WTC11 (cell line): ENCODE measurements around the gene FBXO21.

ENCODE experiments used
- IRF2 ChIP-seq: sonication (generic); formaldehyde crosslinking; IDR thresholded peaks from 2 replicates; pipeline ENCODE4 v1.8.0; 2022; ENCODE audit warnings: low read depth, missing genetic modification reagents, borderline replicate concordance
- JUN ChIP-seq: sonication (generic); formaldehyde crosslinking; IDR thresholded peaks from 2 replicates; pipeline ENCODE4 v1.8.0; 2023; ENCODE audit warnings: mild to moderate bottlenecking, missing genetic modification reagents
- MAX ChIP-seq: sonication (generic); formaldehyde crosslinking; IDR thresholded peaks from 2 replicates; pipeline ENCODE4 v1.8.0; 2022; ENCODE audit warnings: mild to moderate bottlenecking, missing genetic modification reagents
- NFYB ChIP-seq: sonication (generic); formaldehyde crosslinking; conservative IDR thresholded peaks from 2 replicates; pipeline ENCODE4 v1.8.0; 2022; ENCODE audit warnings: low read depth, missing genetic modification reagents
- RELA ChIP-seq: sonication (generic); formaldehyde crosslinking; IDR thresholded peaks from 2 replicates; pipeline ENCODE4 v1.8.1; 2022; ENCODE audit warnings: missing genetic modification reagents, mild to moderate bottlenecking, borderline replicate concordance
- TCF7 ChIP-seq: sonication (generic); formaldehyde crosslinking; IDR thresholded peaks from 2 replicates; pipeline ENCODE4 v1.8.0; 2022; ENCODE audit warnings: mild to moderate bottlenecking, low read depth, missing genetic modification reagents, moderate library complexity
- ZNF232 ChIP-seq: sonication (generic); formaldehyde crosslinking; IDR thresholded peaks from 2 replicates; pipeline ENCODE4 v1.8.0; 2022; ENCODE audit warnings: mild to moderate bottlenecking, missing genetic modification reagents
- TF ChIP-seq, protein P1 (sequence below): fragments of 200-600 bp; IDR thresholded peaks from 2 replicates; pipeline ENCODE4 v1.8.0; 2022; ENCODE audit warnings: antibody characterized with exemption
- TF ChIP-seq, protein P2 (sequence below): sonication (generic); formaldehyde crosslinking; IDR thresholded peaks from 2 replicates; pipeline ENCODE4 v1.8.0; 2022; ENCODE audit warnings: mild to moderate bottlenecking, missing genetic modification reagents

- TF ChIP-seq, protein P1, sequence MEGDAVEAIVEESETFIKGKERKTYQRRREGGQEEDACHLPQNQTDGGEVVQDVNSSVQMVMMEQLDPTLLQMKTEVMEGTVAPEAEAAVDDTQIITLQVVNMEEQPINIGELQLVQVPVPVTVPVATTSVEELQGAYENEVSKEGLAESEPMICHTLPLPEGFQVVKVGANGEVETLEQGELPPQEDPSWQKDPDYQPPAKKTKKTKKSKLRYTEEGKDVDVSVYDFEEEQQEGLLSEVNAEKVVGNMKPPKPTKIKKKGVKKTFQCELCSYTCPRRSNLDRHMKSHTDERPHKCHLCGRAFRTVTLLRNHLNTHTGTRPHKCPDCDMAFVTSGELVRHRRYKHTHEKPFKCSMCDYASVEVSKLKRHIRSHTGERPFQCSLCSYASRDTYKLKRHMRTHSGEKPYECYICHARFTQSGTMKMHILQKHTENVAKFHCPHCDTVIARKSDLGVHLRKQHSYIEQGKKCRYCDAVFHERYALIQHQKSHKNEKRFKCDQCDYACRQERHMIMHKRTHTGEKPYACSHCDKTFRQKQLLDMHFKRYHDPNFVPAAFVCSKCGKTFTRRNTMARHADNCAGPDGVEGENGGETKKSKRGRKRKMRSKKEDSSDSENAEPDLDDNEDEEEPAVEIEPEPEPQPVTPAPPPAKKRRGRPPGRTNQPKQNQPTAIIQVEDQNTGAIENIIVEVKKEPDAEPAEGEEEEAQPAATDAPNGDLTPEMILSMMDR, result no peak
- TF ChIP-seq ZNF232 (CRISPR knock-in tag) (no peak), IRF2 (CRISPR knock-in tag) (no peak), JUN (CRISPR knock-in tag) (no peak), MAX (CRISPR knock-in tag) (no peak), NFYB (CRISPR knock-in tag) (no peak), RELA (CRISPR knock-in tag) (no peak), TCF7 (no peak)
- TF ChIP-seq, protein P2, sequence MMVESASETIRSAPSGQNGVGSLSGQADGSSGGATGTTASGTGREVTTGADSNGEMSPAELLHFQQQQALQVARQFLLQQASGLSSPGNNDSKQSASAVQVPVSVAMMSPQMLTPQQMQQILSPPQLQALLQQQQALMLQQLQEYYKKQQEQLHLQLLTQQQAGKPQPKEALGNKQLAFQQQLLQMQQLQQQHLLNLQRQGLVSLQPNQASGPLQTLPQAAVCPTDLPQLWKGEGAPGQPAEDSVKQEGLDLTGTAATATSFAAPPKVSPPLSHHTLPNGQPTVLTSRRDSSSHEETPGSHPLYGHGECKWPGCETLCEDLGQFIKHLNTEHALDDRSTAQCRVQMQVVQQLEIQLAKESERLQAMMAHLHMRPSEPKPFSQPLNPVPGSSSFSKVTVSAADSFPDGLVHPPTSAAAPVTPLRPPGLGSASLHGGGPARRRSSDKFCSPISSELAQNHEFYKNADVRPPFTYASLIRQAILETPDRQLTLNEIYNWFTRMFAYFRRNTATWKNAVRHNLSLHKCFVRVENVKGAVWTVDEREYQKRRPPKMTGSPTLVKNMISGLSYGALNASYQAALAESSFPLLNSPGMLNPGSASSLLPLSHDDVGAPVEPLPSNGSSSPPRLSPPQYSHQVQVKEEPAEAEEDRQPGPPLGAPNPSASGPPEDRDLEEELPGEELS (CRISPR knock-in tag), result no peak
Observed at GRCh38 chr12:117125272-117125613, 65.0 kb downstream of the FBXO21 start.
